A673 (cell line): ENCODE data around the gene SEC63.

Experiments
- CTCF ChIP-seq: fragments of 300-800, 200-600 bp; sonication (generic); conservative IDR thresholded peaks from 2 replicates; pipeline ENCODE4 v1.5.1; 2017; ENCODE audit warnings: low read depth, mild to moderate bottlenecking, antibody characterized with exemption, low read length, moderate library complexity, mixed read lengths
- EZH2 ChIP-seq: fragments of 200-600 bp; sonication (generic); IDR thresholded peaks from 2 replicates; pipeline ENCODE4 v1.6.1; 2017; ENCODE audit warnings: borderline replicate concordance, low read depth, mild to moderate bottlenecking, mixed read lengths, antibody characterized with exemption, low read length; ENCODE audit not compliant: poor library complexity, severe bottlenecking

DNA sequence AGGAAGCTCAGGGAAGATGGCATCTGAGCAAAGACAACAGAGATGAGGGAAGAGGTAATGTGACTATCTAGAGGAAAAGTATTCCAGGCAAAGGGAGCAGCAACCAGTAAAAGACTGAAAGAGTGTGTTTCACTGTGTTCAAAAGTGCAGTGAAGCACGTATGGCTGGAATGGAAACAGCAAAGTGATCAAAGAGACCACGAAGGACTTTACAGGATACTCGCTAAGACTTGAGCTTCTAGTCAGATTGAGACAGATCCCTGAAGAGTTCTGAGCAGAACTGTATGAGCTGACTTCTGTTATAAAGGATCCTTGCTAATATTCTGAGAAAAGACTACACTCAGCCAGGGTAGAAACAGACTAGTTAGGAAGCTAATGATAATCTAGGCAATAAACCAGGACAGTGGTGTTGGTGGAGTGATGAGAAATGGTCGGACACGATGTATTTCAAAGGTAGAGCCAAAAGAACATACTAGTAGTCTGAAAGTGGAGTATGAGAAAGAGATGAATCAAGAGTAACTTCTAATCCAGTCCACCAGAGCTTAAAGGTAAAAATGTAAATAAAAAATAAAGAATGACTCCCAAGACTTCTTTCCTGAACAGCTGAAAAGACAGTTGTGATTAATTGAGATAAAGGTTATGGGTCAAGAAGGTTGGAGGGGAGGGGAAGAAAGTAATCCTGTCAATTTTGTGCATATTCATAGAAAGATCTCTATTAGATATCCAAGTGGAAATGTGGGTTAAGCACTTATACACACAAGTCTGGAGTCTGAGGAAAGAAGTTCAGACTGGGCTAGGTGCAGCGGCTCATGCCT lies 14.2 kb downstream of the SEC63 start:
- TF ChIP-seq CTCF (no peak), EZH2 (no peak)
